Fibroblast of the aortic adventitia (primary cell): ENCODE measurements around the gene PLEKHA1. TPM values are rescaled to one million over a fixed set of nuclear protein-coding genes. Genes with fewer than 3 reads are reported as not detected.

Experiments
- DNase-seq: peaks from one replicate; pipeline ENCODE4 v3.0.0-alpha.2; 2010; ENCODE audit warnings: low read depth
- H3K4me3 ChIP-seq: 2 replicates; pipeline ENCODE4 v1.5.1; 2011; ENCODE audit warnings: low read depth, mild to moderate bottlenecking, control low read depth, low read length, moderate library complexity
- total RNA-seq: library from RNA; depleted of rRNA; stranded (reverse); fragments of >200 nt; gene quantifications from 2 replicates; pipeline ENCODE4 v1.2.3, GENCODE V29; 2012; ENCODE audit warnings: low replicate concordance
- TF ChIP-seq, protein P1 (sequence below): IDR thresholded peaks from 2 replicates; pipeline ENCODE4 v1.5.1; 2011; ENCODE audit warnings: mild to moderate bottlenecking, low read length, control low read depth, inconsistent platforms; ENCODE audit not compliant: insufficient read depth

PLEKHA1 gene
- total RNA-seq, 1 donor: 29.8 TPM

DNA sequence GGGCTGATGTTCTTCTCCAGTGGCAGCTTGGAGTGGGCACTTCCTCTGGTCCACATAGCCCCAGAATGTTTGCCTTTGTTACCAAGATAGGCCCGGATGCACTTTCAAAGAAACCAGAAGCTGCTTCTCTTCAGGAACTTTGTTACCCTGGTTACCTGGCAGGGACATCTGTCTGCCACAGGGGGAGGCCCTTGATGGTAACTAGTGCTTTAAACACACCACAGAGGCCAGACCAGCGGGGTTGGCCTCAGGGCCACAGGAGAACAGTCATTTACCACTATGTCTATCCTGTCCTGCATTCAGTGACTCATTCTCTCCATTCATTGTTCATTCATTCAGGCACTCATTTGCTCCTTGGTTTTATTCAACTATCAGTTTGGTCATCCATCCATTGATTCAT, 11.9 kb upstream of the PLEKHA1 start:
- TF ChIP-seq, protein P1, sequence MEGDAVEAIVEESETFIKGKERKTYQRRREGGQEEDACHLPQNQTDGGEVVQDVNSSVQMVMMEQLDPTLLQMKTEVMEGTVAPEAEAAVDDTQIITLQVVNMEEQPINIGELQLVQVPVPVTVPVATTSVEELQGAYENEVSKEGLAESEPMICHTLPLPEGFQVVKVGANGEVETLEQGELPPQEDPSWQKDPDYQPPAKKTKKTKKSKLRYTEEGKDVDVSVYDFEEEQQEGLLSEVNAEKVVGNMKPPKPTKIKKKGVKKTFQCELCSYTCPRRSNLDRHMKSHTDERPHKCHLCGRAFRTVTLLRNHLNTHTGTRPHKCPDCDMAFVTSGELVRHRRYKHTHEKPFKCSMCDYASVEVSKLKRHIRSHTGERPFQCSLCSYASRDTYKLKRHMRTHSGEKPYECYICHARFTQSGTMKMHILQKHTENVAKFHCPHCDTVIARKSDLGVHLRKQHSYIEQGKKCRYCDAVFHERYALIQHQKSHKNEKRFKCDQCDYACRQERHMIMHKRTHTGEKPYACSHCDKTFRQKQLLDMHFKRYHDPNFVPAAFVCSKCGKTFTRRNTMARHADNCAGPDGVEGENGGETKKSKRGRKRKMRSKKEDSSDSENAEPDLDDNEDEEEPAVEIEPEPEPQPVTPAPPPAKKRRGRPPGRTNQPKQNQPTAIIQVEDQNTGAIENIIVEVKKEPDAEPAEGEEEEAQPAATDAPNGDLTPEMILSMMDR: no peak
- DNase-seq: peak; percentile 8
- no peak overlapping the region for H3K4me3 ChIP-seq

DNA sequence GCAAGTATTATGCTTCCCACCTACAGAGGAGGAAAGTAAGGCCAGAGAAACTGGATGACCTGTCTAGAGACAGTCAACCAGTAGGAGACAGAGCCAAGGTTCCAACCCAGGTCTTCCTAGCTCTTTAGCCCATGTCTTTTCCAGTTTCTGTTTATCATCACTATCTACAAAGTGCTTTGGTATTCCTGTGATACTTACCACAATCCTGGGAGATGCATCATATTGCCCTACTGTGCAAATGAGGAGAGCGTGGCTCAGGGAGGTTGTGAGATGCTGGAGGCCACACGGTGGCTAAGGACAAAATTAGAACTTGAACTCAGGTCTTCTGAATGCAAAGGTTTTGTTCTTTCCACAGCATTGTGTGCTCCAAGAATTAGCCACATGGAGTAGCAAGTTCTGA, 11.2 kb upstream of the PLEKHA1 start:
- TF ChIP-seq, protein P1: no peak
- H3K4me3 ChIP-seq: no peak overlapping the region
- no peak for DNase-seq

DNA sequence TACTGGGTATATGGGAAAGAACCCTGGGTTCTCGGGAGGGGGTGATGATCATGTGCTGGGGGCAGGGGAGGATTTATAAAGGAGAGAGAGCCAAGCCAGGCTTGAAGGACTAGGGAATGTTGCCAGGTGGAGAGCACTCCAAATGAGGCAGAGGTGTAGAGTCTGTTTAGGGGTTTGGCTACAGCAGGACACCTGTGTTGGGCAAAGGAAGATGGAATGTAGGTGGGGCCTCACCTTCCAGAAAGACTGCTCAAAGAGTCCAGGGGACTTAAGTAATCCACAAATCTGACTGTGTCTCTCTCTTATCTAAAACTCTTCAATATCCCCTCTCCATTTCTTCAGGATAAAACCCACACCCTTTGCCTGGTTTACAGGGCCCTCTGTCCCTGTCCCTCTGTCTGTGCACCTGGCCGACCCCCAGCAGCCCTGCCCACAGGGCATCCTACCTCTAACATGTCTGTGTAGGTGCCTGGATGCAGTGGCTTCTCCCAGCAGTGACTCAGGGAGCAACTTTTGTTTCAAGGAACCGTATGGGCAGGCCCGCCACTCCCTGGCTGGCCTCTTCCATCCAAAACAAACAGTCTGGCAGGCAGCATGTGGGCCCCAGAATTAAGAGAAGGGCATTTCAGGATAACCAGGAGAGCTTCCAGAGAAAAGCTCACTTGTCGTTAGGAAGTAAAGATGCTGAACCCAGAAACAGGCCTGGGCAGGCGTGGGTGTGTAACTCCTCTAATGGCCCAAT, 10.6 kb upstream of the PLEKHA1 start:
- no peak overlapping the region for H3K4me3 ChIP-seq
- peak; percentile 40 for DNase-seq
- TF ChIP-seq, protein P1: no peak

DNA sequence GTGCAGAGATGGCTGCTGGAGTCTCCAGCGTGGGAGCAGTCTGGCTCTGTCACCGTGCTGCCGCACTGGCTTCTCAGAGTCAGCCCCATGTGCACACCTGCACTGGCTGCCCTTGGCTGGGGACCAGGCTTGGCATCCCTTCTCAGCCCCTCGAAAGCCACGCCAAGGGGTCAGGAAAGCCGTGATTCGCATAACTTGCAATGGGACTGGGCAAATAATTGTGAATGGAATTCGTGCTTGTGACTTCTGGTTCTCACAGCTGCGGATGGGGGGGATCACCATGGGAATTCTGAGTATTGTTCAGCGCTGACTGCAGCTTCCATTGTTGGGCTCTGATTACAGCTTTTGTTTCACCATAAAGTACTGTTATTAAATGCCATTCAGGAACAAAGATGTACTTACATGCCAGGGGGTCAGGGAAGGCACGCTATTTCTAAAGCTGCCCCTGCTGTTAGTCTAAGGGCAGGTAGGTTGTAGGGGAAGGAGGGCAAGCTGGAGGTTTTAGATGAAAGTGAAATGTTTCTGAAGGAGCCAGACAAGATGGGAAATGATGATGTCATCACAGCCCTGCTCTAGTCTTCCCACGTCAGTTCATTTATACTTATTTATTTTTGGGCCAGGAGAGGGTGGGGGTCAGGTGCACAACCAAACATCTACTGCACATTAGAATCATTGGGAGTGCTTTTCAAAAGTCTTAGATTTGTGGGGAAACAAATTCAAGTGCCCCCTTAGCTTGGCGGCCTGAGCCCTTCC, 5.8 kb upstream of the PLEKHA1 start:
- no peak overlapping the region for H3K4me3 ChIP-seq
- TF ChIP-seq, protein P1: no peak
- peak; percentile 12 for DNase-seq

DNA sequence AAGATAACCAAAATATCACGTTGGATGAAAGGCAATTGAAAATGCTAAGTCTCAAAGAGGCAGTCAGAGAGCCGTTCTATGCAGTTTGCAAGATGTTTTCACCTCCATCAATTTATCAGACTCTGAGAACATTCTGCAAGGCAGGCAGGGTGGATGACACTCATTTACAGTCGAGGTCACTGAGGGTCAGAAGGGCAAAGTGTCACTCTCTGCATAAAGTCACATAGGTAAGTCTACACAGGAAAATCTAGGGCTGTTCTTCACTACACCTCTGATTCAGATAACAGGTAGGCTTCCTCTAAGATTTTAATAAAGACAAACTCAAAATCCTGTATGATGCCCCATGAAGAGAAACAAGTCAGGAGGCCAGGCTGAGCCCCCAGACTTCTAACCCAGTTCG, 1.4 kb upstream of the PLEKHA1 start:
- TF ChIP-seq, protein P1: no peak
- no peak for DNase-seq
- H3K4me3 ChIP-seq: no peak overlapping the region

DNA sequence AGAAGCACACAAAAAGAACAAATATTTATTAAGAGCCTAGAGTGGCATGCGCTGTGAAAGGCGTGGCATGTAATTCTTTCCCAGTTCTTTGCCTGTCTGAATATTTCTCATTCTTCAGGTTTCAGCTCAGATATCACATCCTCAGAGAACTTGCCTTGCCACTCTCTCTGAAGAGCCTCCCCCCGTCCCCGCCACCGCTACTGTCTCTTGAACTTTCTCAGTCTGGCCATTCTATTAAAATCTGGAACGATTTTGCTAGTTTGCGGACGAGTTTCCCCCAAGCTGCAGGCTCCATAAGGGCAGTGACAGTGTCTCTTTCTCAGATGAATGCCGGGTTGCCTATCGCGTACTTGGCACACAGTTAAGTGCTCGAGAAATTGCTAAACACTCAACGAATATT, 787 bp upstream of the PLEKHA1 start:
- H3K4me3 ChIP-seq: peak overlapping the region; percentile 72
- TF ChIP-seq, protein P1: no peak
- peak; percentile 32 for DNase-seq
